Measurements from ENCODE around the gene MGMT. TPM values are rescaled to one million over a fixed set of nuclear protein-coding genes. Genes with fewer than 3 reads are reported as not detected.
A peak's percentile ranks its signal among the peaks of the same experiment; 100 is the strongest.

MGMT gene
- total RNA-seq, 2 donors from 2014 or later: 28.6 to 33.7 TPM

DNA sequence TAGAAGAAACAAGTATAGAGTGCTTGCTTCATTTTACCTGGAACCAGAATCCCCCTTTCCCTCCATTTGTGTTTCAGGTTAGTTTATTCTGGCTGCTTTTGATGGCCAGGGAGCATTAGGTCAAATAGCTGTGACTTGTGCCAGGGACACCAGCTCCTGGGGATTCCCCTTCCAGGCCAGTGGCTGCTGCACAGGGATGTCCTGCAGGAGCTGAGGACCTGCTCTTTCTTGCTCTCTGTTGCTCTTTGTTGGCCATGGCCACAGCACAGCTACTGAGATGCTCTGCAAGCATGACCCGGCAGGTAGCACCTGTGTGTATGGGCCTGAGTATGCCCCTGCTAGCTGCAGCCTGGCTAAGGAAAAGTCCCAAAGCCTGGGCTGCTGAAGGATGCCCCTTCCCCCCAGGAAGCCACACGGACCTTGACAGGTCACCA, 288.1 kb downstream of the MGMT start:
- Mint-ChIP-seq H3K9me3 (peaks cover 47% of the 10 kb centered on the region), H3K27me3 (ENCODE audit: insufficient read depth) (no peaks in the 10 kb centered on the region), H3K36me3 (ENCODE audit: low read depth) (peaks cover 37% of the 10 kb centered on the region), H3K4me3 (no peak overlapping the region), H3K27ac (no peak overlapping the region), H3K4me1 (peaks cover 16% of the 10 kb centered on the region)
- DNase-seq: peak; percentile 12
- H3K27ac ChIP-seq (ENCODE audit: low read depth, low read length): no peak overlapping the region
- H3K4me1 ChIP-seq (ENCODE audit: control insufficient read depth, insufficient read depth, low read length): no peaks in the 10 kb centered on the region
- no peaks in the 10 kb centered on the region for H3K36me3 ChIP-seq (ENCODE audit: control insufficient read depth, insufficient read depth, low read length)
- no peak overlapping the region for H3K9ac ChIP-seq (ENCODE audit: extremely low read depth, low read length, poor library complexity, severe bottlenecking)
- H3K27me3 ChIP-seq (ENCODE audit: control insufficient read depth, insufficient read depth, low read length, poor library complexity, severe bottlenecking): no peaks in the 10 kb centered on the region
- WGBS, 2 experiments (ENCODE audit: insufficient coverage in 1 of 2, insufficient read length in 1 of 2): 88 to 97% methylated on average over 1 to 2 of the region's 2 CpGs
- H3K9me3 ChIP-seq (ENCODE audit: control insufficient read depth, low read length): peaks cover 35% of the 10 kb centered on the region
- peak overlapping the region; percentile 18 for H3K4me3 ChIP-seq (ENCODE audit: low read length)
- TF ChIP-seq, protein P1, sequence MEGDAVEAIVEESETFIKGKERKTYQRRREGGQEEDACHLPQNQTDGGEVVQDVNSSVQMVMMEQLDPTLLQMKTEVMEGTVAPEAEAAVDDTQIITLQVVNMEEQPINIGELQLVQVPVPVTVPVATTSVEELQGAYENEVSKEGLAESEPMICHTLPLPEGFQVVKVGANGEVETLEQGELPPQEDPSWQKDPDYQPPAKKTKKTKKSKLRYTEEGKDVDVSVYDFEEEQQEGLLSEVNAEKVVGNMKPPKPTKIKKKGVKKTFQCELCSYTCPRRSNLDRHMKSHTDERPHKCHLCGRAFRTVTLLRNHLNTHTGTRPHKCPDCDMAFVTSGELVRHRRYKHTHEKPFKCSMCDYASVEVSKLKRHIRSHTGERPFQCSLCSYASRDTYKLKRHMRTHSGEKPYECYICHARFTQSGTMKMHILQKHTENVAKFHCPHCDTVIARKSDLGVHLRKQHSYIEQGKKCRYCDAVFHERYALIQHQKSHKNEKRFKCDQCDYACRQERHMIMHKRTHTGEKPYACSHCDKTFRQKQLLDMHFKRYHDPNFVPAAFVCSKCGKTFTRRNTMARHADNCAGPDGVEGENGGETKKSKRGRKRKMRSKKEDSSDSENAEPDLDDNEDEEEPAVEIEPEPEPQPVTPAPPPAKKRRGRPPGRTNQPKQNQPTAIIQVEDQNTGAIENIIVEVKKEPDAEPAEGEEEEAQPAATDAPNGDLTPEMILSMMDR (conservative IDR thresholded peaks at IDR 0.05): no peak

DNA sequence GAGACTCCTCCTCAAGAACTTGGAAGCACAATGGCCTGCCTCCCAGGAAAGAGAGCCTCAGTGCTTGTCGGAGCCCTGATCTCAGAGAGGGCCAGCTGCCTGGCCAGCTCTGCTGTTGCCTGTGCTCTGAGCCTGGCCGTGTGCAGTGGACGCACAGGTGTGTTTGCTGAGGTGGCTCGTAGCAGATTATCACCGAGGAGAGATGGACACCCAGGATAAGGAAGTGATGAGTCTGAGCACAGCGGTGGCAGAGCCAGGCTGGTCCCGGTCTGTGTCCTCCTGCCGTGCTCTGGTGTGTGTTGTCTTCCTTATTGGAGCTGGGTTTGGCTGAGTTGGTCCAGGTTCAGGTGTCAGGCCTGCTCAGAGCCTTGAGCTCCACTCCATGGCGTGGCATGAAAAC, 288.6 kb downstream of the MGMT start:
- H3K36me3 ChIP-seq (ENCODE audit: control insufficient read depth, insufficient read depth, low read length): no peaks in the 10 kb centered on the region
- H3K27ac ChIP-seq (ENCODE audit: low read depth, low read length): no peak overlapping the region
- no peak overlapping the region for H3K4me3 ChIP-seq (ENCODE audit: low read length)
- no peaks in the 10 kb centered on the region for H3K27me3 ChIP-seq (ENCODE audit: control insufficient read depth, insufficient read depth, low read length, poor library complexity, severe bottlenecking)
- peaks cover 16% of the 10 kb centered on the region for H3K4me1 Mint-ChIP-seq
- no peak overlapping the region for H3K27ac Mint-ChIP-seq
- H3K9ac ChIP-seq (ENCODE audit: extremely low read depth, low read length, poor library complexity, severe bottlenecking): no peak overlapping the region
- no peak overlapping the region for H3K4me3 Mint-ChIP-seq
- peaks cover 44% of the 10 kb centered on the region for H3K9me3 Mint-ChIP-seq
- 92 to 96% methylated on average over 8 to 9 of the region's 9 CpGs for WGBS, 2 experiments (ENCODE audit: insufficient coverage in 1 of 2, insufficient read length in 1 of 2)
- peaks cover 37% of the 10 kb centered on the region for H3K36me3 Mint-ChIP-seq (ENCODE audit: low read depth)
- peaks cover 35% of the 10 kb centered on the region for H3K9me3 ChIP-seq (ENCODE audit: control insufficient read depth, low read length)
- H3K4me1 ChIP-seq (ENCODE audit: control insufficient read depth, insufficient read depth, low read length): no peaks in the 10 kb centered on the region
- DNase-seq: peak; percentile 24
- TF ChIP-seq, protein P1 (conservative IDR thresholded peaks at IDR 0.05): no peak
- no peaks in the 10 kb centered on the region for H3K27me3 Mint-ChIP-seq (ENCODE audit: insufficient read depth)

DNA sequence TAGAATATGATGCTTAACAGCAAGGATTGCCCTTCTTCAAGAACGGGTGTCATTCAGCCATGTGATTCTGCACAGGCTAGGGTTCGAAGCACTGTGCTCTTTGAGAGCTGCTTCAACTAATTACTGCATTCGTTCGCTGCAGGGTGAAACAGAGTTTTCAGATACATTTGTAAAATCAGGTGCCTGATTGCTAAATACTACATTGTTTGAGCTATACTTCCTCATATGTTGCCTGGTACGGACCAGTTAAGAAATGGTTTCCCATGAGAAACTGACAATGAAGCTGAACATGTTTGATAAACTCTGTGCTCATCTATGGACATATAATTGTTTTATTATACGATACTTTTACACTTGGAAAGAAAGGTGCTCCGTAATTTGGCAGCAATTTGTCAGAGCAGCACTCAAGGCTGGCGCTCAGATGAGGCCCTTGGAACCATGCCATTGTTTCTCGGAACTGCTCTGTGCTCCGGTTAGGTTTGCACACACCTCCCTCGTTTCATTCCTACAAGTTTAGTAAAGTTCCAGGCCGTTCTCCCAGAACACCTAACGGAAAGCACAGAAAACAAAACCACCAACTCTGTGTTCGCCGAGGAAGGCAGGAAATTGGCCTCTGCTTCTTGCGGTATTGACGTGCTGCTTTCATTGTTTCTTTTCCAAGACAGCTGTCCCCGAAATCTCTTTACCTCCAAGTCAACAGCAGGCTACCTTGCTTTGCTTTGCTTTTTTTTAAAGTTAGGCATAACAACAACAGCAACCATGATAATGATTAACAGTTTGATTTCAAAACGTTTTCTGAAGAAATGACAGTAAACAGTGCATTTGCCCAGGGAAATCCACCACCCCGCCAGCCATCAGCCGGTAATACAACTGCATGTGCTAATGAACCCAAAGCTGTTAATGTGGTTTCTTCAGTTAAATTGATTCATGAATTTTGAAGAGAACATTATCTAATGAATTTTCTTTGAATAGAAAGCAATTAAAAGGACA, 290.2 kb downstream of the MGMT start:
- Histone ChIP-seq H3K9ac (ENCODE audit: extremely low read depth, low read length, poor library complexity, severe bottlenecking) (no peak overlapping the region), H3K27me3 (ENCODE audit: control insufficient read depth, insufficient read depth, low read length, poor library complexity, severe bottlenecking) (no peaks in the 10 kb centered on the region), H3K4me3 (ENCODE audit: low read length) (no peak overlapping the region), H3K9me3 (ENCODE audit: control insufficient read depth, low read length) (peaks cover 30% of the 10 kb centered on the region), H3K27ac (ENCODE audit: low read depth, low read length) (no peak overlapping the region), H3K4me1 (ENCODE audit: control insufficient read depth, insufficient read depth, low read length) (peaks cover 2% of the 10 kb centered on the region), H3K36me3 (ENCODE audit: control insufficient read depth, insufficient read depth, low read length) (no peaks in the 10 kb centered on the region)
- peak; percentile 42 for DNase-seq
- H3K27ac Mint-ChIP-seq: peak overlapping the region; percentile 72
- no peak overlapping the region for H3K4me3 Mint-ChIP-seq
- TF ChIP-seq, protein P1 (conservative IDR thresholded peaks at IDR 0.05): no peak
- peaks cover 35% of the 10 kb centered on the region for H3K9me3 Mint-ChIP-seq
- WGBS, 2 experiments (ENCODE audit: insufficient coverage in 1 of 2, insufficient read length in 1 of 2): 88 to 91% methylated on average over 20 to 21 of the region's 21 CpGs
- peaks cover 33% of the 10 kb centered on the region for H3K36me3 Mint-ChIP-seq (ENCODE audit: low read depth)
- no peaks in the 10 kb centered on the region for H3K27me3 Mint-ChIP-seq (ENCODE audit: insufficient read depth)
- peaks cover 20% of the 10 kb centered on the region for H3K4me1 Mint-ChIP-seq

Measured in endodermal cell (in vitro differentiated cells).